ENCODE results near the gene FBXW11.
"Not testable (repeated sequence)": the region's sequence is repeated elsewhere in the genome, so short reads cannot be mapped to it uniquely, and the experiment has no call there.

The FBXW11 gene

DNA sequence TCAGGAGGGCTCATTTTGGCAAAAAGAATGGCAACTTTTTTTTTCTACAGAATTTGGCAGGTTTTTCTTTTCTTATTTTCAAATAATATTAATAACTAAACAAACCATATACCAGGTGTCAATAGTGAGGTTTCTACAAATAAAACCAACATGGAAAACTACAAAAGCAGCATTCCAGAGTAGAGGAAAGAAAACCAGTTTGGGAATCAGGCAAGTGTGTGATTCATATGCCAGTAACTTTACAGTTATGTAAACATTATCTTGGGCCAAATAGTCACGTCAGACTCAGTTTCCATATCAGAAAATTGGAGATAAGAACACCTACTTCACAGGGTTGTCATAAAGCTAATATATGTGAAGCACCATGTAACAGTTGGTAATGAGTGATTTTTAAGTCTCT lies 51.7 kb downstream of the FBXW11 start:
- DNase-seq (ENCODE audit: low read depth in 3 of 3) = no peak

GRCh38 chr5:171953860-171954701 lies 52.4 kb downstream of the FBXW11 start:
- DNase-seq (ENCODE audit: low read depth in 3 of 3) = no peak

- DNase-seq (ENCODE audit: low read depth in 3 of 3) = no peak
Measured at GRCh38 chr5:171952021-171952420, 54.4 kb downstream of the FBXW11 start.

DNA sequence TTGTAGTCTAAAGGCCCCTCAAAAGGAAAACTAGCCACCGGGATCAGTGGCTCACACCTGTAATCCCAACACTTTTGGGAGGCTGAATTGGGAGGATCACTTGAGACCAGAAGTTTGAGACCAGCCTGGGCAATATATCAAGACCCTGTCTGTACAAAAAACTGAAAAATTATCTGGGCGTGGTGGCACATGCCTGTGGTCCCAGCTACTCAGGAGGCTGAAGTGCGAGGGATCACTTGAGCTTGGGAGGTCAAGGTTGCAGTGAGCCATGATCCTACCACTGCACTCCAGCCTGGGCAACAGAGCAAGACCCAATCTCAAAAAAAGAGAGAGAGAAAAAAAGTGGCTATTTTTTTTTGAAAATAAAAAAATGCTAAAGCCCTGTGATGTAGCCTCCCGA lies 55.2 kb downstream of the FBXW11 start:
- DNase-seq (ENCODE audit: low read depth in 3 of 3) = no peak

DNA sequence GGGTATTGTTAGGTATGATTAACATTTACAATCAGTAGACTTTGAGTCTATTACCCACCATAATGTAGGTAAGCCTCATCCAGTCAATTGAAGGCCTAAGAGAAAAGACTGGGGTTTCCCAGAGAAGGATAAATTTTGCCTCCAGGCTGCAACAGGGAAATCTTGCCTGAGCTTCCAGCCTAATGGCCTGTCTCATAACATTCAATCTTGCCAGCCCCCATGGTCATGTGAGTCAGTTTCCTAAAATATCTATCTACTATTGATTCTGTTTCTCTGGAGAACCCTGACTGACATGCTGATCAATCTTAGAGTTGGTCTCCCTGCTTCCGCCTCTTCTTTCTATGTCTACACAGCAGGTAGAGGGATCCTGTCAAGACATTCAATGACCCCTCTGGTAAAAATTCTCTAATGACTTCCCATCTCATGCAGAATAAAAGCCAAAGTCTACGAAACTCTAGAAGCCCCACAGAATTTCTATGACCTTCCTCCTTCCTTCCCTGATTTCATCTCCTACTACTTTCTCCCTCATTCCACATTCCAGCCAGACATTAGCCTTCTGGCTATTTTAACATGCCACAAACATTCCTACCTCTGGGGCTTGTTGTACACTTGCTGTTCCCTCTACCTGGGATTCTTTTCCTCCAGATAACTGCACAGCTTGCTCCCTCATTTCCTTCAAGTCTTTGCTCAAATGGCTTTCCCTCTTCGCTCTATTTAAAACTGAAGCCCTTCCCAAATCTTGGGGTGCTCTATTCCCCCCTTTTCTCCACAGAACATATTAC lies 60.2 kb downstream of the FBXW11 start:
- no peak for DNase-seq (ENCODE audit: low read depth in 3 of 3)

- no peak for DNase-seq (ENCODE audit: low read depth in 3 of 3)
Measured at GRCh38 chr5:171945476-171945875, 61.0 kb downstream of the FBXW11 start.

GRCh38 chr5:171945066-171945465 lies 61.4 kb downstream of the FBXW11 start:
- DNase-seq (ENCODE audit: low read depth in 3 of 3) = no peak

- not testable (repeated sequence) for DNase-seq (ENCODE audit: low read depth in 3 of 3)
Measured at GRCh38 chr5:171942112-171942516, 64.3 kb downstream of the FBXW11 start.

- not testable (repeated sequence) for DNase-seq (ENCODE audit: low read depth in 3 of 3)
Measured at GRCh38 chr5:171941675-171942074, 64.8 kb downstream of the FBXW11 start.

GRCh38 chr5:171941275-171941674 lies 65.2 kb downstream of the FBXW11 start:
- DNase-seq (ENCODE audit: low read depth in 3 of 3) = not testable (repeated sequence)

DNA sequence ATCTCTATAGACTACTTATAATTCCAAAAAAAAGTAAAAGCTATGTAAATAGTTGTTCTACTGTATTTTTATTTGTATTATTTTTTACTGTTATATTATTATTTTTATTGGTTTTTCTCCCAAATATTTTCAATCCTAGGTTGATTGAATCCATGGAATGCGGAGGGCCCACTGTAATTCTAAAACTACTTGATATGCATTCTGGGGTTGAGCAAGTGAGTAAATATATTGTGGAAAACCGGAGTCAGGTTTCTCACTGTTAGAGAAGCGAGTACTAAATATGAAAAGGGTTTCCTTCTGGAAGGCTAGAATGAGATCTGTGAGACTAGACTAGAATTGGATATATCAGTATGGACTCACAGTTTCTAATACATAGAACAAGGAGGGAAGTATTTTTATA lies 66.5 kb downstream of the FBXW11 start:
- DNase-seq (ENCODE audit: low read depth in 3 of 3) = no peak

DNA sequence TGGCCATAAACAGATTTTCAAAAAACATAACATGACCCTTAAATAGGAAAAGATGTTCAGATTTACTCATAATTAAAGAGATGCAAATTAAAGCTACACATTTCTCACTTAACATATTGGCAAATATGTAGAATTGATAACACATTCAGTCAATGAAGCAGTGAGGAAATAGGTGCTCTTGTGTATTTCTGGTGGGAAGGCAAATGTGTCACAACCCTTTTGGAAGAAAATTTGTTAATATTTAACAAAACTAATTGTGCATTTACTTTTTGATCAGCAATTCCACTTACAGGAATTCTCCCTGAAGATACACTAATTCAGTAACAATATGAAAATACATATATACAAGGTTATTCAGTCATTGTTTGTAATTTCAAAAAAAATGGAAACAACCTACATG lies 68.1 kb downstream of the FBXW11 start:
- no peak for DNase-seq (ENCODE audit: low read depth in 3 of 3)

GRCh38 chr5:171937351-171937750 lies 69.1 kb downstream of the FBXW11 start:
- DNase-seq (ENCODE audit: low read depth in 3 of 3) = no peak

GRCh38 chr5:171934586-171934985 lies 71.9 kb downstream of the FBXW11 start:
- no peak for DNase-seq (ENCODE audit: low read depth in 3 of 3)

DNA sequence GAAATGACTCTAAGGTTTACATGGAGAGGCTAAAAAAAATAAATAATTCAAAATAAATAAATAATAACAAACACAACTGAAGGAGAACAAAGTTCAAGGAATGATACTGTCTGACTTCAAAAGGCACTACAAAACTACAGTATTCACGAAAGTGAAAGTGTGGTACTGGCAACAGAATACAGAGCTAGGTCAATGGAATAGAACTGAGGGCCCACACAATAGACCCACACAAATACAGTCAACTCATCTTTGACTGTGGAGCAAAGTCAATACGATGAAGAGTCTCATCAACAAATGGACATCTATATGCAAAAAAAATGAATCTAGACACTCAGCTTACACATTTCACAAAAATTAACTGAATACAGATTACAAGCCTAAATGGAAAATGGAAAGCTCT lies 75.3 kb downstream of the FBXW11 start:
- no peak for DNase-seq (ENCODE audit: low read depth in 3 of 3)

DNA sequence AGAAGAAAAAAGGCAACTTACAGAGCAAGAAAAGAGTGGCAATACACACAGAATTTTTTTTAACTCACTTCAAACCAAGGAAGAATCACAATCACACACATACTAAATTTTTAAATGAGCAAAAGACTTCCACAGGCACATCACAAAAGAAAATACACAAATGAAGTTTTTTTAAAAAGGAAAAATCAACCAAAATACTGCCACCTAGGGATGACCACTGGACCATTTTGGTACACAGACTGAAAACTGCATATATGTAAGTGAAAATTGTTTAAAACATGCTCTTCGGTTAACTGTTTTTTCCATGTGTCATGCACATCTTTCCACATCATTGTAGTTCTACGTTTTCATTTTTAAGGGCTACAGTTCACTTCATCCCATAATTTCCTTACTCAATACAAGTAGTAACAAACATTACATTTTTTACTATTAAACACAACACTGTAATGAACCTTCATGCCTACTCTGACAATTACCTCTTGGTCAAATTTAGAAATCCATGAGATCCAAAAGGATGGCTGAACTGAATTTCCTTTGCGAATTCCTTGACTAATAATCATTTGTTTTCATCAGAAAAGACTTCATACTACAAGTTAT lies 79.0 kb downstream of the FBXW11 start:
- no peak for DNase-seq (ENCODE audit: low read depth in 3 of 3)

- DNase-seq (ENCODE audit: low read depth in 3 of 3) = no peak
Measured at GRCh38 chr5:171926311-171926710, 80.1 kb downstream of the FBXW11 start.

GRCh38 chr5:171924493-171925122 lies 81.8 kb downstream of the FBXW11 start:
- no peak for DNase-seq (ENCODE audit: low read depth in 3 of 3)

DNA sequence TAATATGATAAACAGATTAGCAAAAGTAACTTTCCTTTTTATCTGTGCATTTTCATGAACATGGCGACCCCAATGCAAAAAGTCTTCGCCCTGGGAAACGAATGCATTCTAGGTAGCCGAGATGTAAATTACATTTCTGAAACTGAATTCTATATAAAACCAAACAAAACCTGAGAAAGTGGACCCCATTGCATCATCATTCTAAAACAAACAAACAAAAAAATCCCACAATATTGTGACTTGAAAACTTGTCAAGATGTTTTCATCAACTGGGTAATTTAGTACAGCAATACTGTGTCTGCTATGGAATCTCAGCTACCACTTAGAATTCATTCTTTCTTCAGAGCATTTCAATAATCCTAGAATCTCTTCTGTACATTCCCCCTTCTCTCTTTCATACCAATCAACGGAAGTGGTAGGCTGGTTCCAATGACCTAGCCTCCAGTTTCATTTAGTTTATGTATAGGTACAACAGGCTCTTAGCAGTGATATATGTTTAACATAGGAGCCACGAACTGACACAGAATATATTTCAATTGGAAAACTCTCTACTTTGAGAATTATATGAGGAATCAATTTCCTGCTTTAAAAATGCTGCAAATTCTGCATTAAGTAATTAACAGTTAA lies 85.6 kb downstream of the FBXW11 start:
- no peak for DNase-seq (ENCODE audit: low read depth in 3 of 3)

- DNase-seq (ENCODE audit: low read depth in 3 of 3) = not testable (repeated sequence)
Measured at GRCh38 chr5:171915700-171916099, 90.7 kb downstream of the FBXW11 start.

- no peak for DNase-seq (ENCODE audit: low read depth in 3 of 3)
Measured at GRCh38 chr5:171914726-171915338, 91.6 kb downstream of the FBXW11 start.

Data from stimulated activated CD4-positive, alpha-beta T cell treated with anti-CD3 and anti-CD28 coated beads, TNF-alpha, amount 100 ng/mL, for 48 hours (primary cell).